HG02588 (cell line): Measurements from ENCODE around the gene QSOX1.
A peak's percentile ranks its signal among the peaks of the same experiment; 100 is the strongest.

Experiments
- ATAC-seq: cut with Tn5 transposase; IDR thresholded peaks from one replicate; pipeline ENCODE4 v1.9.1; 2021; ENCODE audit warnings: mild to moderate bottlenecking, moderate library complexity; ENCODE audit not compliant: unreplicated experiment

The QSOX1 gene

GRCh38 chr1:180248731-180249681, 94.3 kb downstream of the QSOX1 start:
- ATAC-seq = no peak

- no peak for ATAC-seq
Observed at GRCh38 chr1:180249725-180250498, 95.2 kb downstream of the QSOX1 start.

GRCh38 chr1:180250499-180250770, 95.8 kb downstream of the QSOX1 start:
- ATAC-seq = no peak

GRCh38 chr1:180250883-180251509, 96.3 kb downstream of the QSOX1 start:
- no peak for ATAC-seq

DNA sequence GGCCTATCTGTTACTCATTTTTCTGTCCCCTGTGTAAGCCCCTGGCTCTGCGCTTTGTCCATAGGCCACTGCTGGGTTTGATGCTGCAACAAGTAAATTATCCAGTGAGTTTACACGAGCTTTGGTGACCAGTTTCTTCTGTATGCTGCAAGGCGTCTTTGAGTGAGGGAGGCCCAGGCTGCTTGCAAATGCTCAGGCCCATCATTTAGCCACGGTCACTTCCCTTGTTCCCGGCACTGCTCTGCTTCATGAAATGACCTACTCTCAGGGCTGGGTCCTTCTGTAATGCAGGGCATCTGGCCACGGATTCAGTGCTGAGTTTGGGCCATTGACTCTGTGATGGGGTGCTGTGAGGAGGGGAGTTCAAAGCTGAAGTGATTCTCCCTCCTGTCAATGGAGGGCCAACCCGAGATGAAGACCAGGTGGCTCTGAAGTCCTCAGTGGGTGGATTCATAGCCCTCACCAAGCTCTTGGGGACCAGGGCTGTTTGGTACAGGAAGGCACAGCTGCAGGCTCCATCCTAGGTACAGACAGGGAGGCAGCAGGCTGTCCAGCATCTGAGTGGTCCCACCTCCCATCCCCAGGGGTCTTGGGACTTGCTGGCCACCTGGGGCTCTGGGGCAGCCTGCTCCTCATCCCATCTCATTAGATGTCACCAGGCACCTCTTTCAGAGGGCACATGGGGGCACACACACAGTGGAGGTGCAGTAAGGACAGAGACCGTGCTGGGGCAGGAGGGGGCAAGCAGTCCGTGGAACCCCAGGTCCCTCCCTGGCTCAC, 97.0 kb downstream of the QSOX1 start:
- no peak for ATAC-seq

DNA sequence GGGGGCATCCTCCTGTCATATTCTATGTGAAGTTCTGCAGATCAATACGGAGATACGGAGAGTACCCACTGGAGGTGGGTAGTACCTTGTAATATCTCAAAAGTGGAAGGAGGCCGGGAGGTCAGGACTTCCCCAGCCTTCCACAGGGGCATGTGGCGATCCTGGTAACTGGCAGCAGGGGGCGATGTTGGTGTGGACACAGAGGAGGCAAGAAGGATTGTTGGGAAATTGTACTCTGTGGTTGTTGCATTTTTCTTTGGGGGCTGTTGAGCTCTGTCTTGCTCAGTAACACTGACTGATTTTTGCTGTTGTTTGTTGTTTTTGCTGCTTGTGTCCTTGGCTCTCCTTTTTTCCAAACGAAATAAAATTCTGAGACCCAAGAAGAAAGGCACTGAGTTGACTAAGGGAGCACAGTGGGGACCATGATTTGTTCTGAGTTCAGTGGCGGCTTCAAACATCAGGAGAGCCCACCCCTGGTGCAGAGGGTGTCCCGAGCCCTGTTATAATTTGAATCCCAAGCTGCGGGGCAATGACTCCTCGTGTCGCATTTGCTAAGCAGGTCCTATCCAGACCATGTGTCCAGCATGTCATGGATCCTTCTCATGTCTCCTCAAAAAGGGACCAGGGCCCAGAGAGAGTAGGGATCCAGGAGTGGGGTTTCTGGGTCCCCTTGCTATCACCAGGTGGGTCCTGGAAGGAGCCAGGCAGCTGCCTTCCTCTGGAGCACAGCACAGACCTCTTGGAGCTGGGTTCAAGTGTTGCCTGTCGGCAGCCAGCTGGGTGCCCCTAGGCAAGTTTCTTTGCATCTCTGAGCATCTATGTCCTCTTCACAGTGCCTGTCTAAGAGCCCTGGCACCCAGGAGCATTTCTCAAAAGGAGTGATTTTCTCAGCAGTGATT, 98.2 kb downstream of the QSOX1 start:
- peak; percentile 58 for ATAC-seq
